ENCODE data around the gene DMRT2.

GRCh38 chr9:1100201-1100600 is 50.0 kb downstream of the DMRT2 start:
- TF ChIP-seq CTCF (IDR thresholded peaks at IDR 0.05) (no peak), POLR2A (IDR thresholded peaks at IDR 0.05) (no peak)

Measured in thyroid gland (tissue), 4 donors.